ENCODE results near the gene DHX36. TPM values are rescaled to one million over a fixed set of nuclear protein-coding genes. Genes with fewer than 3 reads are reported as not detected.

Gene DHX36
- total RNA-seq, 2 experiments from 2014 or later = 128 TPM

DNA sequence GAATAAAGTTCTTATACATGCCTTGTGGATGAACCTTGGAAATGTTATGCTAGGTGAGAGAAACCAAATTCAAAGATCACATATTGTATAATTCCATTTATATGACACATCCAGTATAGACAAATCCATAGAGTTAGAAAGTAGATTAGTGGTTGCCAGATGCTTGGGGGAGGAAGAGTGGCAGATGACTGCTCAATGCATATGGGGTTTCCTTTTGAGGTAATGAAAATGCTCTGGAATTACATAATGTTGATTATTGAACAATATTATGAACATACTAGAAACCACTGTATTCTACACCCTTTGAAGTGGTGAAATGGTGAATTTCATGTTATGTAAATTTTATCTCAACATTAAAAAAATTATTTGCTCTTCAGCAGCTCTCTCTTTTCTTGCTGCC is 100.8 kb downstream of the DHX36 start:
- H3K4me1 Mint-ChIP-seq (ENCODE audit: low read depth) = no peaks in the 10 kb centered on the region
- Histone ChIP-seq H3K4me3 (ENCODE audit: low read length) (no peak overlapping the region), H3K36me3 (ENCODE audit: insufficient read depth, low read length) (no peaks in the 10 kb centered on the region), H3K9me3 (ENCODE audit: control insufficient read depth in 1 of 2, insufficient read depth in 1 of 2, low read length in 2 of 2) (no peaks in the 10 kb centered on the region), H3K4me1 (ENCODE audit: insufficient read depth, low read length) (no peaks in the 10 kb centered on the region), H3K27me3 (ENCODE audit: control insufficient read depth in 1 of 2, insufficient read depth in 2 of 2, low read length in 2 of 2) (no peaks in the 10 kb centered on the region), H3K27ac (ENCODE audit: low read depth in 1 of 2, low read length in 2 of 2) (no peak overlapping the region)
- H3K27ac Mint-ChIP-seq = no peak overlapping the region
- intact Hi-C loops (cut with DNase I, micrococcal nuclease) = no loop called here
- no peak for DNase-seq
- ATAC-seq (ENCODE audit: poor library complexity) = no peak
- POLR2A ChIA-PET = no interaction called here
- TF ChIP-seq, protein P1, sequence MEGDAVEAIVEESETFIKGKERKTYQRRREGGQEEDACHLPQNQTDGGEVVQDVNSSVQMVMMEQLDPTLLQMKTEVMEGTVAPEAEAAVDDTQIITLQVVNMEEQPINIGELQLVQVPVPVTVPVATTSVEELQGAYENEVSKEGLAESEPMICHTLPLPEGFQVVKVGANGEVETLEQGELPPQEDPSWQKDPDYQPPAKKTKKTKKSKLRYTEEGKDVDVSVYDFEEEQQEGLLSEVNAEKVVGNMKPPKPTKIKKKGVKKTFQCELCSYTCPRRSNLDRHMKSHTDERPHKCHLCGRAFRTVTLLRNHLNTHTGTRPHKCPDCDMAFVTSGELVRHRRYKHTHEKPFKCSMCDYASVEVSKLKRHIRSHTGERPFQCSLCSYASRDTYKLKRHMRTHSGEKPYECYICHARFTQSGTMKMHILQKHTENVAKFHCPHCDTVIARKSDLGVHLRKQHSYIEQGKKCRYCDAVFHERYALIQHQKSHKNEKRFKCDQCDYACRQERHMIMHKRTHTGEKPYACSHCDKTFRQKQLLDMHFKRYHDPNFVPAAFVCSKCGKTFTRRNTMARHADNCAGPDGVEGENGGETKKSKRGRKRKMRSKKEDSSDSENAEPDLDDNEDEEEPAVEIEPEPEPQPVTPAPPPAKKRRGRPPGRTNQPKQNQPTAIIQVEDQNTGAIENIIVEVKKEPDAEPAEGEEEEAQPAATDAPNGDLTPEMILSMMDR (IDR thresholded peaks at IDR 0.05) = no peak
- no peaks in the 10 kb centered on the region for H3K27me3 Mint-ChIP-seq
- no peaks in the 10 kb centered on the region for H3K9me3 Mint-ChIP-seq
- no peak overlapping the region for H3K4me3 Mint-ChIP-seq
- no peaks in the 10 kb centered on the region for H3K36me3 Mint-ChIP-seq (ENCODE audit: low read depth)
- CTCF ChIA-PET = no interaction called here

Other genes with a start within 250 kb of the DHX36 start
- under 1 TPM in 1 of 2 experiments, not detected in 1; 0.08 TPM for gene ARHGEF26, start 203.1 kb downstream of the DHX36 start, total RNA-seq
- gene GPR149, start 105.7 kb upstream of the DHX36 start, total RNA-seq = not detected